Vagina (tissue), 2 donors: ENCODE results near the gene GTSF1L. TPM values are rescaled to one million over a fixed set of nuclear protein-coding genes. Genes with fewer than 3 reads are reported as not detected.

Source experiments
- DNase-seq, 2 donors: peaks; one replicate each; pipeline ENCODE4 v3.0.0-alpha.2; 2017; ENCODE audit errors: extremely low spot score in 2 of 2
- H3K27ac ChIP-seq: fragments of 200-600 bp; sonication (generic); one replicate; pipeline ENCODE4 v1.5.1; 2019
- H3K27me3 ChIP-seq: fragments of 200-600 bp; sonication (generic); one replicate; pipeline ENCODE4 v1.5.1; 2019
- H3K36me3 ChIP-seq, 2 donors: fragments of 200-600 bp; sonication (generic); one replicate each; pipeline ENCODE4 v1.5.1; 2017 to 2019
- H3K4me1 ChIP-seq: fragments of 200-600 bp; sonication (generic); one replicate; pipeline ENCODE4 v1.5.1; 2019
- H3K4me3 ChIP-seq, 2 donors: fragments of 200-600 bp; sonication (generic); 1 replicate in 1 of 2; 2 replicates in 1 of 2; pipeline ENCODE4 v1.5.1; 2016 to 2019
- H3K9me3 ChIP-seq: fragments of 200-600 bp; sonication (generic); one replicate; pipeline ENCODE4 v1.5.1; 2019
- CTCF ChIP-seq, 3 experiments: fragments of 450-650 bp in 2 of 3; fragments of 200-600 bp in 1 of 3; sonication (generic) in 1 of 3; IDR thresholded peaks; one replicate each; pipeline ENCODE4 v1.5.1; 2017 to 2019; ENCODE audit warnings: antibody characterized with exemption in 3 of 3, mild to moderate bottlenecking in 2 of 3, moderate library complexity in 2 of 3
- POLR2A ChIP-seq, 2 donors: fragments of 450-650 bp; IDR thresholded peaks; one replicate each; pipeline ENCODE4 v1.6.1; 2017; ENCODE audit warnings: antibody characterized with exemption in 2 of 2, mild to moderate bottlenecking in 2 of 2, moderate library complexity in 2 of 2
- POLR2AphosphoS5 ChIP-seq, 2 donors: sonication (generic); formaldehyde crosslinking; IDR thresholded peaks; one replicate each; pipeline ENCODE4 v1.9.0; 2017; ENCODE audit warnings: antibody characterized with exemption in 2 of 2, mild to moderate bottlenecking in 2 of 2, low read depth in 1 of 2; ENCODE audit not compliant: insufficient read depth in 1 of 2
- intact Hi-C: fragments of 100-400 bp; cut with DNase I; formaldehyde crosslinking; loops from one replicate; pipeline ENCODE4 v1.15.1; 2023
- total RNA-seq: library from RNA; depleted of rRNA; stranded (reverse); fragments of >200 nt; gene quantifications from one replicate; pipeline ENCODE4 v1.2.3, GENCODE V29; 2016

GTSF1L gene
- not detected for total RNA-seq

GRCh38 chr20:43726811-43727338 lies at the start of gene GTSF1L:
GTSF1L (minus strand) TSS chr20:43727002; CDS start chr20:43726694, 308 bp downstream.
- no peak within 1 kb of the TSS for H3K4me3 ChIP-seq
- no peaks in the 10 kb centered on the region for H3K9me3 ChIP-seq
- H3K27ac ChIP-seq: no peak within 1 kb of the TSS
- H3K4me1 ChIP-seq: no peaks in the 10 kb centered on the region
- H3K27me3 ChIP-seq: no peaks in the 10 kb centered on the region
- no peak for TF ChIP-seq CTCF (IDR thresholded peaks at IDR 0.05)
- no peak for TF ChIP-seq POLR2A (IDR thresholded peaks at IDR 0.05)
- TF ChIP-seq POLR2AphosphoS5 (IDR thresholded peaks at IDR 0.05; ENCODE audit: insufficient read depth in 1 of 2, low read depth in 1 of 2): no peak
- H3K36me3 ChIP-seq: no peaks in the 10 kb centered on the region
- intact Hi-C loops: no loop called here
- DNase-seq: no peak

- H3K9me3 ChIP-seq: peaks cover 6% of the 10 kb centered on the region
- H3K27ac ChIP-seq: no peak overlapping the region
- H3K27me3 ChIP-seq: no peaks in the 10 kb centered on the region
- H3K4me1 ChIP-seq: no peaks in the 10 kb centered on the region
- DNase-seq: no peak
- H3K36me3 ChIP-seq: no peaks in the 10 kb centered on the region
- TF ChIP-seq POLR2A (IDR thresholded peaks at IDR 0.05) (no peak), POLR2AphosphoS5 (IDR thresholded peaks at IDR 0.05; ENCODE audit: insufficient read depth in 1 of 2, low read depth in 1 of 2) (no peak), CTCF (IDR thresholded peaks at IDR 0.05) (no peak)
- no peak overlapping the region for H3K4me3 ChIP-seq
- intact Hi-C loops: no loop called here
Measured at GRCh38 chr20:43774754-43775153, 48.0 kb upstream of the GTSF1L start.

GRCh38 chr20:43771503-43772190 lies 44.8 kb upstream of the GTSF1L start:
- Histone ChIP-seq H3K36me3 (no peaks in the 10 kb centered on the region), H3K27me3 (no peaks in the 10 kb centered on the region), H3K4me3 (no peak overlapping the region), H3K27ac (no peak overlapping the region), H3K9me3 (no peaks in the 10 kb centered on the region), H3K4me1 (no peaks in the 10 kb centered on the region)
- DNase-seq: no peak
- no peak for TF ChIP-seq POLR2AphosphoS5 (IDR thresholded peaks at IDR 0.05; ENCODE audit: insufficient read depth in 1 of 2, low read depth in 1 of 2)
- TF ChIP-seq POLR2A (IDR thresholded peaks at IDR 0.05): no peak
- no peak for TF ChIP-seq CTCF (IDR thresholded peaks at IDR 0.05)
- intact Hi-C loops: no loop called here

DNA sequence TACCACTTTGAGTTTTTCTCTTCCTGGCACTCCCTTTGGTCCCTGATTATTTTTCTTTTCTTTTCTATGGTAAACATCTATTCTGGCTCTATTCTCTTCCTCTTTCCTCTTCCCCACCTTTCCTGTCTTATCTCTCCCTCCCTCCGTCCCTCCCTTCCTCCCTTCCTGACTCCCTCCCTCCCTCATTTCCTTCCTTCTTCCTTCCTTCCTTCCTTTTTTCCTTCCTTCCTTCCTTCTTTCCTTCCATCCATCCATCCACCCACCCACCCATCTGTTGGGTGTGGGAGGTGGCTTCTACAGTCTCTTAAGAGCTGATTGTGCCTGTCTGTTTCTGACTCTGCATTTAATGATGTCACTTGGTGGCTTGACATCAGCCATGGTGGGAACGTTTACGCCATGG lies 43.5 kb upstream of the GTSF1L start:
- no peaks in the 10 kb centered on the region for H3K36me3 ChIP-seq
- H3K27me3 ChIP-seq: no peaks in the 10 kb centered on the region
- H3K27ac ChIP-seq: no peak overlapping the region
- H3K4me1 ChIP-seq: no peaks in the 10 kb centered on the region
- DNase-seq: no peak
- H3K9me3 ChIP-seq: no peaks in the 10 kb centered on the region
- TF ChIP-seq POLR2A (IDR thresholded peaks at IDR 0.05) (no peak), CTCF (IDR thresholded peaks at IDR 0.05) (no peak), POLR2AphosphoS5 (IDR thresholded peaks at IDR 0.05; ENCODE audit: insufficient read depth in 1 of 2, low read depth in 1 of 2) (no peak)
- no peak overlapping the region for H3K4me3 ChIP-seq
- intact Hi-C loops: no loop called here
